ENCODE results near the gene FAM107B.
"Not testable (repeated sequence)": the region's sequence is repeated elsewhere in the genome, so short reads cannot be mapped to it uniquely, and the experiment has no call there.

FAM107B gene

DNA sequence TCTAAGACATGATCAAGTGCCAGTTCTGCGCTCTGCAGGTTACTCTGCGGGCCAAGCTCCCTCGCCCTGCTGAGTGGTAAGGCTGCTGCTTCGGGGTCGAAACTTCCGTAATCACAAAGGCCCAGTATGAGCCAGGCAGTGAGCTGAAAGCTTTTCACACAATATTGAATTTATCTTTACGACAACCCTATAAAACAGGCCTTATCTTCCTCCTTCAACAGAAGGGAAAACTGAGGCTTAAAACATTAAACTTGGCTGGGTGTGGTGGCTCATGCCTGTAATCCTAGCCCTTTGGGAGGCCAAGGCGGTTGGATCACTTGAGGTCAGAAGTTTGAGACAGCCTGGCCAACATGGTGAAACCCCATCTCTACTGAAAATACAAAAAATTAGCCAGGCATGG lies 83.3 kb downstream of the FAM107B start:
- no peak for DNase-seq

GRCh38 chr10:14688606-14689005 lies 86.1 kb downstream of the FAM107B start:
- DNase-seq: no peak

- DNase-seq: not testable (repeated sequence)
These were observed 86.5 kb downstream of the FAM107B start for GRCh38 chr10:14688189-14688588.

- DNase-seq: no peak
These were observed 87.4 kb downstream of the FAM107B start for GRCh38 chr10:14687340-14687739.

GRCh38 chr10:14686356-14686755 lies 88.3 kb downstream of the FAM107B start:
- DNase-seq: no peak

- DNase-seq: no peak
These were observed 90.3 kb downstream of the FAM107B start for GRCh38 chr10:14684354-14684753.

DNA sequence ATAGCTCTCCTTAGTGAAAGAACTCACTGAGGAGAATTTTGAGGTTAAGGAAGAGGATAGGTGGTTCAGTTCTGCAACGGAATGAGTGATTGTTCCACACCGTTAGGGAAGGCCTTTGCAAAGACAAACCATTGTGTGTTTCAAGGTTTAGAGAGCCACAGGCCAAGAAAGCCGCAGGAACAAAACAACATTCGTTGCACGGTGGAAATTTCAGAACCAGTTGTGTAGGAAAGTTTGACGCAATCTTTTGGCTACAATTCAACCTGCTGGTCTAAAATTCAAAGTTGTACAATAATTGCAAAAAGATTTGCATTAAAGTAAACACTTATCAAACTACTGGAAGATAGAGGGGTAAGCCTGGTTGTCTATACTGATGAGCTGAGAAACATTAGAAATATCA lies 91.4 kb downstream of the FAM107B start:
- no peak for DNase-seq

GRCh38 chr10:14681802-14682201 lies 92.9 kb downstream of the FAM107B start:
- no peak for DNase-seq

GRCh38 chr10:14681305-14681704 lies 93.4 kb downstream of the FAM107B start:
- no peak for DNase-seq

DNA sequence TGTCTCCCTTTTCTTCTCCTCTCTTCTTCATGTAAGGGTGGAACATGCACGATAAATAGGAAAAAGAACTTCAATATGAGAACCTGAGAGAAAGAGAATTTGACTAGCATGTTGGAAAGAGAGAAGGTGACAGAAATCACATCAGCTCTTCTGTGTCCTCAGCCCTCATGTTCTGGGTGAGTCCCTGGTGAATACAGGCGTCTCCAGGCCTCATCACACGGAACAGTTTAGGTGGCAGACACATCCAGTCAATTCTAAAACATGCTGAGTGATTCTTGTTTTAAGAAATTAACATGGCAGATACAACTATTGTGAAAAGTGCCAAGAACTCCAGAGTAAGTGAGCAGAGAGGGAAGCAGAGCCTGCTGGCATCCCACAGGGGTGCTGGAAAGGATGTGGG lies 96.1 kb downstream of the FAM107B start:
- no peak for DNase-seq

DNA sequence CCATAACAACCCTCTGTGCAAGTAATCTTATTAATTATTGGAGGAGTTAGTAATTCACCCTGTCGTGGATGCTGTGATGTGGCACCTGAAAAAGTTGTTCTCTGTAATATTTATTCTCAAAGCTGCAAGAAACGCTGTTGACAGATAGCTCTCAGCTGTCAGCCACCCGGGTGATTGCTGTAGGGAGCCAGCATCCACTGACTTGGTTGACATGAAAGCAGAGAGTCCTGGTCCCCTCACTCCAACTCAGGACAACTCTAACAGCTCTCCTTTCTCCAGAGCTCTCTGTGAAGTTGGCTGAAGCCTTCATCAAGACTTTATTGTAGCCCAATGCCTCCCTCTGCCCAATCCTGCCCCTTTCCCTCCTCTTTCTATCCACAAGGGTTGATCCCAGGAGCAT lies 98.0 kb downstream of the FAM107B start:
- no peak for DNase-seq

DNA sequence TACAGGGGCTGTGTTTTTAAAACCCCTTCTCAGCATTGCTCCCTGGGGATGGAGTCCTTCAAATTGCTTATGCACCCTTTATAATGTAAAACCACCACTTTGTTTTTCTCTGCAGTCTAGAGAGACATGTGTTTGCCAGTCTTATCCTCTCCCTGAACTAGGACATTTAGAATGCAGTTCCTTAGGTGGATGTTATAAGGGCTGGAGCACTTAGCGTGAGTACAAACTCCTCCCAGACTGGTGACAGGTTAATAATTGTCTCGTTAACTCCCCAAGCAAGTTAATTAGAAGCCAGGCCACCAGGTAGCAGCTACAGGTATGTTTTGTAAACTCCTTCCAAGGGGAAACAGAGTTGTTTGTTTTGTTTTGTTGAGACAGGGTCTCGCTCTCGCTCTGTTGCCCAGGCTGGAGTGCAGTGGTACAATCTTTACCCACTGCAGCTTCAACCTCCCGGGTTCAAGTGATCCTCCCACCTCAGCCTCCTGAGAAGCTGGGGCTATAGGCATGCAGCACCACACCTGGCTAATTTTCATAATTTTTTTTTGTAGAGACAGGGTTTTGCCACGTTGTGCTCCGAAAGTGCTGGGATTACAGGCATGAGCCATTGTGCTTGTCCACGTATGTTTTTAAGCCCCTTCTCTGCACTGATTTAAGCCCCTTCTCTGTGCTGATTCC lies 100.2 kb downstream of the FAM107B start:
- no peak for DNase-seq

- no peak for DNase-seq
These were observed 101.4 kb downstream of the FAM107B start for GRCh38 chr10:14673189-14673861.

GRCh38 chr10:14671386-14671831 lies 103.3 kb downstream of the FAM107B start:
- DNase-seq: no peak

- no peak for DNase-seq
These were observed 104.0 kb downstream of the FAM107B start for GRCh38 chr10:14670551-14671240.

- DNase-seq: no peak
These were observed 105.1 kb downstream of the FAM107B start for GRCh38 chr10:14669576-14669975.

GRCh38 chr10:14667781-14668180 lies 106.9 kb downstream of the FAM107B start:
- no peak for DNase-seq

DNA sequence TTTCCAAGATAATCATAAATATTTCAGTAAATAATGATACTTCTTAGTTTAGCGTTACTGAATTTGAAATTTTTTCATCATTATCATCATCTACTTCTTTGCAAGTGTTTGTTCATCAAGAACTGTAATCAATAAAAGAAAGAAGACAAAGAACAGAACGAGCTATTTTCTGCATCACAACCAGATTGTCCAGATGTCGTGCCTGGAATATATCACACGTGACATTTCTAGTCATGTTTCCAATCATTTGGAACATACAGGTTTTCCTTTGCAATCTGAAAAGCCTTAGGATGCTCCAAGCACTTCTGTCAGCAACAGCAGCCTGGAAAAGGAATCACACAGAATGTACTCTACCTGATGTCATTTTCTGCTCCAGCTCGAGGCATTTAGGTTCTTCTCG lies 107.4 kb downstream of the FAM107B start:
- no peak for DNase-seq

DNA sequence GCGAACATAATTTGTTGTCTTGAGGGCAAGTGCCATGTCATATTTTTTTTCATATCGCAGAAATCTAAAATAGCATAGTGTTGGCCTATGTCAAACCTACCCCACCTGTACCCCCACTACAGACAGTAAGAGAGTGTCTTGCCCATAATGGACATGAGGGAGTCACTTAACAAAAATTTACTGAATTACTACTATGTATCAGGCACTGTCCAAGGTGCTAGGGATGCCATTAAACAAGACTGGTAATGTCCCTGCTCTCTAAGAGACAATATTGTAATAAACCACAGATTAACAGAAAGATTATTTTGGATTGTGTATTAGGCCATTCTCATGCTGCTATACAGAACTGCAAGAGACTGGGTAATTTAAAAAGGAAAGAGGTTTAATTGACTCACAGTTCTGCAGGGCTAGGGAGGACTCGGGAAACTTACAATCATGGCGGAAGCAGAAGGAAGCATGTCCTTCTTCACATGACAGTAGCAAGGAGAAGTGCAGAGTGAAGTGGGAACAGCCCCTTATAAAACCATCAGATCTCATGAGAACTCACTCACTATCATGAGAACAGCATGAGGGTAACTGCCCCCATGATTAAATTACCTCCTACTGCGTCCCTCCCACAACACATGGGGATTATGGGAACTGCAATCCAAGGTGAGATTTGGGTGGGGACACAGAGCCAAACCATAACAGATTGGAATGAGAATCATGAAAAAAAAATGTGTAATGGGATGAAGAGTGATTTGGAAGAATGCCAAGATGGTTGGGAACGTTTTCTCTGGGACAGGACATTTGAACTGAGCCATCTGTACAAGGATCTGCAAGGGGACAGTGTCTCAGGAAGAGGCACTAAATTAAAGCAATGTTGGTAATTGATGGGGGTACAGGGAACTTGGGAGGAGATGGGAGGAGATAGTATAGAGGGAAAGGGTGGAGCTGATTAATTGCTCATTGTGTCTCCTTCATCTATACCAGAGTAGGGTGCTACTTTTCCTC lies 108.5 kb downstream of the FAM107B start:
- no peak for DNase-seq

GRCh38 chr10:14665304-14665703 lies 109.4 kb downstream of the FAM107B start:
- DNase-seq: no peak

DNA sequence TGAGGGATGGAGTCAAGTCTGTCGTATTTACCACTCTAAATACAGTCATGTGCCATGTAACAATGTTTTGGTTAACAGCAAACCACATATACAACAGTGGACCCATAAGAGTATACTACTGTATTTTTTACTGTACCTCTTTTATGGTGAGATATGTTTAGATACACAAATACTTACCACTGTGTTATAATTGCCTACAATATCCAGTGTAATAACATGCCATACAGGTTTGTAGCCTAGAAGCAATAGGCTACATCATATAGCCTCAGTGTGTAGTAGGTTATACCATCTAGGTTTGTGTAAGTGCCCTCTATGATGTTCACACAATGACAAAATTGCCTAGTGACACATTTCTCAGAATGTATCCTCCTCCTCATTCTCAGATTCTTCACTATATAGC lies 110.4 kb downstream of the FAM107B start:
- no peak for DNase-seq

GRCh38 chr10:14661818-14662217 lies 112.9 kb downstream of the FAM107B start:
- no peak for DNase-seq

- DNase-seq: no peak
These were observed 113.9 kb downstream of the FAM107B start for GRCh38 chr10:14660831-14661230.
